A204.1 (cell line): ENCODE data around the gene ABCG1.

ENCODE experiments used
- FAIRE-seq: peaks from 2 replicates; lab custom pipeline; 2012; peaks lifted over from hg19 to GRCh38; lab: Jason Lieb, UNC

Gene ABCG1

DNA sequence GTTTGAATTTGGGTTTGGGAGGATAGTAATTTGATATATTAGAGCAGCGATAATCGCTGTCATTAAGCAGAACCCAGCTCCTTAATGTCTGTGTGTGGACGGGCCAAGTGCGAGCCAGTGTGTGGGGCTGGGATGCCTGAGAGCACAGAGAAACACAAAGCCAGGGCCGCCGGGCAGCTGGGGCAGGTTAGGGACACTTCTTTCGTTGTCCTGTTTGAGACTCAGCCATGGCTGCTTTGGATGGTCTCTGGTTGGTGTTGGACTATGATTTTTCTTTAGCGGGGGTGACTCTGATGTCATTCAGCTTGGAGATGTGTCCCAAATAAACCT lies 33.4 kb downstream of the ABCG1 start:
- no peak for FAIRE-seq

DNA sequence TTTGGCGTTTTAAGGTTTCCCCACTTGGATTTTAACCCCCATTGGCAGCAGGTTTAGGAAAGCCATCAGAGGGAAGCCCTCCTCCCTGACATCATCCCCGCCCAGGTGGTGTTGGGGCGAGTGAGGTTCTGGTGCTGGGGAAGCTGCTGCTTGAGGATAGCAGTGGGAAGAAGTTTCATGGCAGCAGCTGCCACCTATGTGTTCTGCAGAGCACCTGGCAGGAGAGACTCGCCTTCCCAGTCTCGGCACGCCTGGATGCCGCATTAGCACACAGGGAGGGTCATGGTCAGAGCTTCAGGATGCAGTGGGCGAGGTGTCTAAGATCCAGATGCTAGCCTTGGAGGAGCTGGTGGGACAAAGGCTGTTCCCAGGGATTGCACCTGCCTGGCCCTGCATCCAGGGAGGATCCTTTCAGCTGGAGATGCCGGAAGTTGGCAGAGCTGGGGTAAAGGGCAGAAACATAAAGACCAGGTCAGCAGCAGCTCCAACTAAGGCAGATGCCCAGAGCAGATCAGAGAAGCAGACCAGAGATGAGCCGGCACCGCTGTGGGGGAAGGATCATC lies 33.9 kb downstream of the ABCG1 start:
- no peak for FAIRE-seq

DNA sequence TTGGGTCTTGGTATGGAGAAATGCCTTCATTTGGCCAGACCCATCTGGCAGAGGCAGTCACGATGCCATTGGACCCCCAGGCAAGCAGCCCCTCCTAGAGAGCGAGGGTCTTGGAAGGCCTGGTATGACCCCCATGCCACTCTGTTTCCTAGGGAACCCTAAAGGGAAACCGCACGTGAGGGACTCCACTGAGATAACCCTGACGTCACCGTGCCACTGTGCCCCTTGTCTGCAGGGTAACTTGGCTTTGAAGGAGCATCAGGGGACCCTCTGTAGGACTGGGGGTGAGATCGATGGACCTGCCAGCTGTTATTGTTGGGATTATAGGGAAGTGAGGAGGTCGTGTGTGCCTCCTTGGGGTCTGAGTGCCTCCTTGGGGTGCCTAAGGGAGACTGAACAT lies 34.5 kb downstream of the ABCG1 start:
- no peak for FAIRE-seq

- FAIRE-seq, result no peak
Observed at GRCh38 chr21:42254083-42254482, 35.1 kb downstream of the ABCG1 start.

DNA sequence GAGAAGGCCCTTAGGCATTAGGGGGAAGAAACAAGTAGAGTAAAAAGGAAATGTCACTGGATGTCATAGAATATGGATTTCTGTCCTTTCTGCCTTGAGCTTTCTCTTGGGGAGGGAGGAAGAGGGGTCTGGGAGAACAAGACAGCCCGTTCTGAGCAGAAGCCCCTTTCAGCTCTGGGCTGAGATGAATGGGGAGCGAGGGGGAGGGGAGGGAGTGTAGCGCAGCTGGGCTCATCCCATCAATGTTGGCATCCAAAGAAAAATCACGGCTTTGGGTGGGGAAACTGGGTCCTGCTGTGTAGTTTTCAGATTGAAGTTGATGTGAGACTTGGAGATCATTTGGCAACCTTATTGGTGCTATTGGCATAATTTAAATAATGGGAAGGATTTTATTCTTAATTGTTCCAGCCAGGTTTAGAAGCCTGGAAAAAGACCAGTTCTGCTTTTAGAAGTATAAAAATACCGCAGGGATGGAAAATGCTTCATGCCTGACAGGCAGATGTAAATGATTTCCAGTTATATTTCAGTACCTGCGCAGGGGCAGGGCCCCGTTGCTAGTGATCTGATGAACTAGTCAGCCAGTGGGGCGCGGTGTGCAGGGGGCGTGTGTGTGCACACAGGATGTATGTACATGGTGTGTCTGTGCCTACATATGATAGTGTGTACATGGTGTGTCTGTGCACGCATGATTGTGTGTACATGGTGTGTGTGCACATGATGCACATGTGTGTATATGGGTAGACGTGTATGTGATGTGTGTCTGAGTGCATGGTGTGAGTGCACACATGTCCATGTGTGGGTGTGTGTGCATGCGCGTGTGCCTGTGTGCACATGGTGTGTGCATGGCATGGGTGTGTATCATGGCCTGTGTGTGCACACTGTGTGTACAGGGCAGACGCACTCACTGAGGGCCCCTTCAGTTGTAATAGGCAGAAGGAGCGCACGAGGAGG lies 36.0 kb downstream of the ABCG1 start:
- FAIRE-seq, result no peak

DNA sequence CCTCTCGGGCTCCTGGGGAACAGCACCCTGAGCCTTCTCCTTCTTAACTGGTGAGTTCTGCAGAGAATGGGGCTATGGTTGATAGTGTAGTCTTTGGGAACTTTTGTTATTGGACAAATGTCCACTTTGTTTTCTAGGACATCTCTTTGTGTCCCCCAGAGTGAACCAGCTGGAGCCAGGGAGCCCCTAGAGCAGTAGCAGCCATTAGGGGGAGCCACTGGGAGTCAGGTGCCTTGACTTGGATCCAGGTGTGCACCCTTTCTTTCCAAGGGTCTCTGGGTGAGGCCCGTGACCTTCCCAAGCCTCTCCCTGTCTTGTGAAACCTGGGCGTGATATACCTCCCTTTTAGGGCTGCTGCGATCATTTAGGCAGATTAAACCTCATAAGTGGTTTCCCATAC lies 36.9 kb downstream of the ABCG1 start:
- FAIRE-seq, result no peak

DNA sequence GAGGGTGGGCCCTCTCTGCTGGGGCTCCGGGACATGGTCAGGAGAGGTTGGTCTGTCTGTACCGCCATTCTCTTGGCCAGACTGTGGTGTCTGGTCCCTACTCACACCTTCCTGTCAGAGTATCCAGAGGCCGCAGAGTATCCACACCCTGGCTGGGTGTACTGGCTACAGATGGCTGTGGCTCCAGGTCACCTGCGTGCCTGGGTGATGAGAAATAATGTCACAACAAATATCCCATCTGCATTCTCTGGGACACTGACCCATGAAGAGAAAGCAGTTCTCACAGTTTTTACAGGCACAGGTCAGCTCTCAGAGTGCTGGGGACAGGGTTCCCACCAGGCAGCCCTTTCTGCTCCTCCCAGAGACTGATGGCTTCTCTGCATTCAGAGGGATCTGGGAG lies 37.4 kb downstream of the ABCG1 start:
- no peak for FAIRE-seq

GRCh38 chr21:42257091-42257765 lies 38.3 kb downstream of the ABCG1 start:
- no peak for FAIRE-seq

DNA sequence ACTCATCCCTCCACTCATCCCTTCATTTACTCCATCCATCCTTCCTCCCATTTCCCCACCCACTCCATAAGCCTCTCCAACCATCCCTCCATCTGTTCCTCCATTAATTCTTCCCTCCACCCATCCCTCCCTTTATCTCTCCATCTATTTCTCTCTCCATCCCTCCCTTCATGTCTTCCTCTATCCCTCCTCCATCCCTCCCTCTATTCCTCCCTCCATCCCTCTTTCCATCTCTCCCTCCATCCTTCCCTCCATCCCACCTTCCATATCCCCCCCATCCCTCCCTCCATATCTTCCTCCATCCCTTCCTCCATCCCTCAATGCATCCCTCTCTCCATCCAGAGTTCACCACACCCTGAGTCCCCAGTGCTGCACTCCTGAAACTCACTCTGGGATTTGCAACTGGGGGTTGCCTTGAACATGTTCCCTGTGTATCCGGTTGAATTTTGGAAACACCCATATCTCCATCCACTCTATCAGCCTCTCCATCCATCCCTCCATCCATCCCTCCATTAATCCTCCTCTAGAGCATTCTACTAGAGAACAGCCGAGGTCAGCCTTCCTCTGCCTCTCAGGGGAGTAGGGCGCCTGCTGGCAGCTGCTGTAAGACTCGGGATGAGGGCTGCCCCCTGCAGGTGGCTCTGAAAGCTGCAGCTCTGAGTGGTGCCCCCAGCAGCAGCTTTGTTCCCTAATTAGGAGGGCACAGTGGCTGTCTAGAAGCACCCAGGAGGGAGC lies 39.4 kb downstream of the ABCG1 start:
- no peak for FAIRE-seq

DNA sequence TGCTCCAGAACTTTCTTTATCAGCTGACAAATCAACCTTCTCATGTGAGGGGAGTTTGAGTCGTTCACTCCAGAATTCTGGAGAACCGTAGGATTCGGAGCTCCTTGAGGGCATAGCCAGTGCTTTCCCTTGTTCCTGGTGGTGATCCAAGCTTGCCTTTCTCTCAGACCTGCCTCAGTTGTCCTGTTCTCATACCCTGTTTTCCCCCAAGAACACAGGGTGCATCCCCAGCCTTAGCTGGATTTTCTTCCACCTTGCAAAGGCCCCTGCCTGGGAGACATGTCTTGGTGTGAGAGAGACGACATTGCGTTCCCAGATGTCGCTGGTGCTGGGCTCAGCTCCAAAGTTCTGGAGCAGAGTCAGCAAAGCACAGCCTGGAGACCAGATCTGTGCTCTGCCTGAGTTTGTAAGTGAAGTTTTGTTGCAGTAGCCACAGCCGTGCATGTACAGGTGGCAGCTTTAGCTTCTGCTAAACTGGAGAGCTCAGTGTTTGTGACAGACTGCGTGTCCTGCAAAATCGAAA lies 40.0 kb downstream of the ABCG1 start:
- no peak for FAIRE-seq

DNA sequence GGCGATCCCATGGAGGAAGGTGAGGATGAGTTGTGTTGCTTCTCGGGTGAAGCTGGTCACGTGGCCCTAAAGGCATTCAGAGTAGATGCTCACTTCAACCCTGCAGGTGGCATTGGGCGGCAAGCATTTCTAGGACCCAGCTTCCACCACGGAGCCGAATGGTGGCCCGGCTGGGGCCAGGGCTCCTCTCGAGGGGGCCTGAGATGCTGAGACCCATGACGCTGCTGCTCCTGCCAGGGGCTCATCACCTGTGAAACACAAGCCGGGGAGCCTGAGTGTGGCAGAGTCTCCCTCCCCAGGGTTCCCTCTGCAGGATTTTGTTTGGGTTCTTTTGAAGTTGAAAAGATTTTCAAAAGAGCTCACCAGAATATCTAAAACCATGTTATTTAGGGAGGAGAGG lies 41.2 kb downstream of the ABCG1 start:
- no peak for FAIRE-seq

GRCh38 chr21:42261829-42262200 lies 42.9 kb downstream of the ABCG1 start:
- no peak for FAIRE-seq

DNA sequence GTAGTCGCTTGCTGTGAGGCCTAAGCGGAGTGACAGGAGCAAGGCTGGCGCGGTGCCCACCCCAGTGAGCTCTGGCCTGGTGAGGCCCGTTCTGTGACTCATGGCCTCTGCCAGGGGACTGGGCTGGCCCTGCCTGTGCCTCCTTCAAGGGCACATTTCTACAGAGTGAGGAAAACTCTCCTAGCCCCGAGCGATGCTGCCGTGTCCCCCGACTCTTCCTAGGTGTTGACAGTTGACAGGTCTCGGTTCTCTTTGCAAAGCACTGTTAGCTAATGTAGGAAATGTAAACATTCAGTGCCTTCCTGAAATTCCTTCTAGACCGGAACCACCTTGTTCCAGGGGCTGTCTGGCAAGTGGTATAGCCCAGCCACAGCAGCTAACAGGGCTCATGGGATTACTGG lies 43.9 kb downstream of the ABCG1 start:
- no peak for FAIRE-seq

DNA sequence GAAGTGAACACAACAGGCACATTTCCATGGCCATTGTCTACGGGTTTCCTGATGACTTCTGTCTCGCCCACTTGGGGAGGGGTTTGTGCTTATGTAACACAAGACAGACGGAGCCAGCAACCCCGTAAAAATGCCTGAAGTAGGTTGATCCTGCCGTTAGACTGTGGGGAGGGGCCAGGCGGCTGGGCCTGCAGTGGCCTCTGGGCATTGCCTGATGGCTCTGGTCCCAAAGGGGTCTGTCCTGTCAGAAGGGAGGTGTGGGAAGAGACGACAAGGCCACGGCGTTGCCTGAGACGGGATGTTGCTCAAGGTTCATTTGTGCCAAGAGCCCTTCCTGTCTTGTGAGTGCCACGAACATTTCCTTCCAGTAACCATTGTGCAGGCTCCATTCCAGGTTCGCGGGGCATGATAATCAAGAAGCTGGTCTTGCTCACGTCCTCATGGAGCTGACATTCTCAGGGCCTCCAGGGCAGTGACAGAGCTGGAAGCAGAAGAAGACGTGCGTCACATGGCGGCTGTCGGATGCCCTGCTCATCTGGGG lies 44.7 kb downstream of the ABCG1 start:
- FAIRE-seq, result no peak

DNA sequence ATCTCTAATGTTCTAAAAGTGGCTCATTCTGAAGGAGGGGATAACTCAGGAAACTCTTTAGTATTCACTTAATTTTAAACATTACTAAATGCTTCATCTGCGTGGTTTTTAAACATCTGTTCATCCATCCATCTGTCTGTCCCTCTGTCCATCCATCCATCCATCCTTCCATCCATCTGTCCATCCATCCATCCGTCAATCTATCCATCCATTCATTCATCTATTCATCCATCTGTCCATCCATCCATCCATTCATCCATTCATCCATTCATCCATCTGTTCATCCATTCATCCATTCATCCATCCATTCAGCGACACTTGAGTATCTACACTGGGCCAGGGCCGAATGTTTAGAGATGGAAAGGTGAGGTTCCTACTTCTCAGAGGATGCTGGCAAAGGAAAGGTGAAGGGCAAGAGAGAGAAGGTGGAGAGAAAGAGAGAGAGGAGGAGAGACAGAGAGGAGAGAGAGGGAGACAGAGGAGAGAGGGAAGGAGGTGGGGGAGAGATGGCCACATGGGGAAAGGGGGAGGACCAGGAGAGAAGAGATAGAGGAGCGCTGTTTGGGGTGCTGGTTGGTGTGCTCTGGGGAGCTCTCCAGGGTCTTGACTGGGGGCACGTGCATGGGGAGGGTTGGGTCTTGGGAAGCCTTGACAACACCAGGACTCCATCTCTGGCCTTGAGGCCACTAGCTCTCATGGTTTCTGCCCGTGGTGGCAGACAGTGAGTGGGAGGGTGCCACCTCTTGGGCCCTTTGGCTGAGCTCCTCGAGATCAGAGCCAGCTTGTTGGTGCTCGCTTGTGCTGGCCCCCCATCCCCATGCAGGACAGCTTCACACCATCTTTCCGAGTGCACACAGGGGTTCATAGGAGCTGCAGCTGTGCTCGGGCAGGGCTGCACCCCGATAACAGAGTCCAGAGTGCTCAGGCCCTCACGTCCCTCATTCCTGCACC lies 45.6 kb downstream of the ABCG1 start:
- no peak for FAIRE-seq

DNA sequence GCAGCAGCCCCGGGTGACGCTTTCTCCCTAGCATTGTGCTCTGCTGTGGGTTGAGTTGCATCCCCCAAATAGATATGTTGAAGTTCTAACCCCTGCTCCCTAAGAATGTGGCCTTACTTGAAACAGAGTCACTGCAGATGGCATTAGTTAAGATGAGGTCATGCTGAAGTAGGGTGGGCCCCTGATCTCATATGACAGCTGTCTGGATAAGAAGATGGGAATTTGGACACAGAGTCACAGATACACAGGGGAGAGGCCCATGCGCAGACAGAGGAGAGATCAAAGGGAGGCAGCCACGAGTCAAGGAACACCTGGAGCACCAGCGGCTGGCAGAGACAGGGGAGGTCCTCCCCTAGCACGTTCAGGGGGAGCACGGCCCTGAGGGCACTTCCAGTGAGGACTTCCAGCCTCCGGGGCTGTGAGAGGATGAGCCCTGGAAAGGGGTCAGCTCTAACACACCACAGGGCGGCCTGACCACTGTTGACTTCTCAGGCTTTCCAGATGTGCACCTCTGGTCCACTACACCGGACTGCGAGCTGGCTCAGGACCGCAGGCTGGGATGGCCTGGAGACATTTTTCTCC lies 46.4 kb downstream of the ABCG1 start:
- no peak for FAIRE-seq

DNA sequence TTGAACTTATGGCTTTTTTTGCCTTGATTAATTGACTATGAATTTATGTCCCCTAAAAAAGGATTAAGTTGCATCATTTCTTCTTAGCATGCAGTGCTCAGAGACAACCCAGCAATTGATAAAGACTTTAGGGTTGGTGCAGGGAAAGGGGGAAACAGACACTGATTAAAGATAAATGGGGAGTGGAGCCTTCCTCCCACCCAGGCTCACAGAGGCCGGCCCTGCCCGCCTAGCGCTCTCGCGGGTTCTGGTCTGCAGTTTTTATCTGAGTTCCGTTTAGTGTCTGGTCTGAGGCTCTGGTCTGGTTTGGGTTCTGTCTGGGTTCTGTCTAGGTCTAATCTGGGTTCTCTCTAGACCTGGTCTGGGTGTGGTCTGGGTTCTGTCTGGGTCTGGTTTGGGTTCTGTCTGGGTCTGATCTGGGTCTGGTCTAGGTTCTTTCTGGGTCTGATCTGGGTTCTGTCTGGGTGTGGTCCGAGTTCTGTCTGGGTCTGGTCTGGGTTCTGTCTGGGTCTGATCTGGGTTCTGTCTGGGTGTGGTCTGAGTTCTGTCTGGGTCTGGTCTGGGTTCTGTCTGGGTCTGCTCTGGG lies 48.1 kb downstream of the ABCG1 start:
- FAIRE-seq, result no peak

GRCh38 chr21:42269386-42269785 lies 50.4 kb downstream of the ABCG1 start:
- FAIRE-seq, result no peak

GRCh38 chr21:42271065-42271464 lies 52.1 kb downstream of the ABCG1 start:
- FAIRE-seq, result no peak
